Measurements from ENCODE around the gene HNRNPM.
A peak's percentile ranks its signal among the peaks of the same experiment; 100 is the strongest.

Gene HNRNPM

DNA sequence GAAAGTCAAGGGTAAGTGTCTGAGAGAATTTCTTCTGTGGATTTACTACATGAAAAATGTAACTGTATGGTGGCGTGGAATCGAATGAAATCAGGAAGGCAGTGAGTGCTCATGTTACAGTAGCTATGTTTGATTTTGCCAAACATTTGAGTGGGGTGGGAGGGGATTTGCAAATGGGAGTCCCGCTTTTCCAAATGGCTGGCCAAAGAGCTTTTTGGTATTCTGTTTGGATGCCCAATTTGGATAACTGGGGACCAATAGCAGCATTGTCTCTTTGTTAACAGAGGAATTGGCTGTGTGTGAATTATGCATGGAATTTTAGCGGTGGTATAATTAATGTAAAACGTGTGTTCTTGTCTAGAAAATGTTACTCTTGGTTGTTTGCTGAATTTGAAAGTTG is 17.8 kb downstream of the HNRNPM start:
- H2BK12ac ChIP-seq (ENCODE audit: low read length): no peak overlapping the region
- DNase-seq: no peak
- H3K4me1 ChIP-seq (ENCODE audit: control insufficient read depth in 1 of 2, insufficient read depth in 2 of 2, low read length in 2 of 2): peaks cover 8 to 11% of the 10 kb centered on the region in 2 experiments
- H3K9me3 ChIP-seq (ENCODE audit: insufficient read depth, low read depth, low read length): no peaks in the 10 kb centered on the region
- no peak overlapping the region for H3K4me2 ChIP-seq (ENCODE audit: low read length)
- H4K8ac ChIP-seq (ENCODE audit: low read depth, low read length): no peak overlapping the region
- H3K79me1 ChIP-seq (ENCODE audit: low read length): no peaks in the 10 kb centered on the region
- H2BK120ac ChIP-seq (ENCODE audit: insufficient read depth, low read length, poor library complexity): no peak overlapping the region
- H3K27me3 ChIP-seq (ENCODE audit: insufficient read depth, low read length): no peaks in the 10 kb centered on the region
- H4K12ac ChIP-seq (ENCODE audit: low read depth, low read length): no peak overlapping the region
- peaks cover 30 to 39% of the 10 kb centered on the region in 2 experiments for H3K36me3 ChIP-seq (ENCODE audit: control insufficient read depth in 1 of 2, insufficient read depth in 2 of 2, low read length in 2 of 2)
- no peak overlapping the region for H3K4ac ChIP-seq (ENCODE audit: low read depth, low read length)
- H3K23ac ChIP-seq (ENCODE audit: low read length): no peak overlapping the region
- peaks cover 6% of the 10 kb centered on the region for H3K79me2 ChIP-seq (ENCODE audit: control insufficient read depth, insufficient read depth, low read length, poor library complexity)
- H3K14ac ChIP-seq (ENCODE audit: low read length): no peak overlapping the region
- no peak overlapping the region for H2AFZ ChIP-seq (ENCODE audit: insufficient read depth, low read length, poor library complexity)
- WGBS (ENCODE audit: extremely low coverage, insufficient coverage, insufficient read length): no CpG with 5 or more reads among the region's 5 CpGs
- no peak overlapping the region for H2BK5ac ChIP-seq (ENCODE audit: low read depth, low read length, poor library complexity)
- no peak overlapping the region for H3K4me3 ChIP-seq (ENCODE audit: low read depth, low read length)
- H2AK5ac ChIP-seq (ENCODE audit: low read length): no peak overlapping the region
- H3K9ac ChIP-seq (ENCODE audit: low read length): no peak overlapping the region
- H4K91ac ChIP-seq (ENCODE audit: low read depth, low read length): no peak overlapping the region
- H3K18ac ChIP-seq (ENCODE audit: low read length): no peak overlapping the region
- H3K27ac ChIP-seq (ENCODE audit: low read depth, low read length): no peak overlapping the region

- H2BK5ac ChIP-seq (ENCODE audit: low read depth, low read length, poor library complexity): no peak overlapping the region
- peaks cover 8 to 10% of the 10 kb centered on the region in 2 experiments for H3K4me1 ChIP-seq (ENCODE audit: control insufficient read depth in 1 of 2, insufficient read depth in 2 of 2, low read length in 2 of 2)
- H3K9me3 ChIP-seq (ENCODE audit: insufficient read depth, low read depth, low read length): no peaks in the 10 kb centered on the region
- no peak overlapping the region for H3K9ac ChIP-seq (ENCODE audit: low read length)
- peaks cover 32 to 43% of the 10 kb centered on the region in 2 experiments for H3K36me3 ChIP-seq (ENCODE audit: control insufficient read depth in 1 of 2, insufficient read depth in 2 of 2, low read length in 2 of 2)
- peaks cover 6% of the 10 kb centered on the region for H3K79me2 ChIP-seq (ENCODE audit: control insufficient read depth, insufficient read depth, low read length, poor library complexity)
- no peak overlapping the region for H3K27ac ChIP-seq (ENCODE audit: low read depth, low read length)
- H3K27me3 ChIP-seq (ENCODE audit: insufficient read depth, low read length): no peaks in the 10 kb centered on the region
- H3K14ac ChIP-seq (ENCODE audit: low read length): no peak overlapping the region
- H3K4me3 ChIP-seq (ENCODE audit: low read depth, low read length): no peak overlapping the region
- no peak overlapping the region for H2BK120ac ChIP-seq (ENCODE audit: insufficient read depth, low read length, poor library complexity)
- WGBS (ENCODE audit: extremely low coverage, insufficient coverage, insufficient read length): no CpG with 5 or more reads among the region's 8 CpGs
- H2BK12ac ChIP-seq (ENCODE audit: low read length): no peak overlapping the region
- H2AK5ac ChIP-seq (ENCODE audit: low read length): no peak overlapping the region
- peak in 1 of 2 donors; percentile 14 for DNase-seq
- no peak overlapping the region for H3K23ac ChIP-seq (ENCODE audit: low read length)
- no peak overlapping the region for H4K8ac ChIP-seq (ENCODE audit: low read depth, low read length)
- no peak overlapping the region for H3K18ac ChIP-seq (ENCODE audit: low read length)
- H4K91ac ChIP-seq (ENCODE audit: low read depth, low read length): no peak overlapping the region
- peak overlapping the region; percentile 84 for H3K4ac ChIP-seq (ENCODE audit: low read depth, low read length)
- no peaks in the 10 kb centered on the region for H3K79me1 ChIP-seq (ENCODE audit: low read length)
- H3K4me2 ChIP-seq (ENCODE audit: low read length): no peak overlapping the region
- H4K12ac ChIP-seq (ENCODE audit: low read depth, low read length): no peak overlapping the region
- no peak overlapping the region for H2AFZ ChIP-seq (ENCODE audit: insufficient read depth, low read length, poor library complexity)
These were observed 18.6 kb downstream of the HNRNPM start for GRCh38 chr19:8463365-8463764.

GRCh38 chr19:8466018-8466417 is 21.2 kb downstream of the HNRNPM start:
- H3K4me3 ChIP-seq (ENCODE audit: low read depth, low read length): no peak overlapping the region
- H4K12ac ChIP-seq (ENCODE audit: low read depth, low read length): no peak overlapping the region
- DNase-seq: no peak
- H3K36me3 ChIP-seq (ENCODE audit: control insufficient read depth in 1 of 2, insufficient read depth in 2 of 2, low read length in 2 of 2): peaks cover 46 to 66% of the 10 kb centered on the region in 2 experiments
- H4K91ac ChIP-seq (ENCODE audit: low read depth, low read length): no peak overlapping the region
- H2BK120ac ChIP-seq (ENCODE audit: insufficient read depth, low read length, poor library complexity): no peak overlapping the region
- peaks cover 1% of the 10 kb centered on the region for H3K79me2 ChIP-seq (ENCODE audit: control insufficient read depth, insufficient read depth, low read length, poor library complexity)
- no peak overlapping the region for H4K8ac ChIP-seq (ENCODE audit: low read depth, low read length)
- H2AFZ ChIP-seq (ENCODE audit: insufficient read depth, low read length, poor library complexity): no peak overlapping the region
- no peaks in the 10 kb centered on the region for H3K9me3 ChIP-seq (ENCODE audit: insufficient read depth, low read depth, low read length)
- H3K9ac ChIP-seq (ENCODE audit: low read length): no peak overlapping the region
- H3K14ac ChIP-seq (ENCODE audit: low read length): no peak overlapping the region
- peaks cover 4 to 6% of the 10 kb centered on the region in 2 experiments for H3K4me1 ChIP-seq (ENCODE audit: control insufficient read depth in 1 of 2, insufficient read depth in 2 of 2, low read length in 2 of 2)
- H2BK5ac ChIP-seq (ENCODE audit: low read depth, low read length, poor library complexity): no peak overlapping the region
- H3K4ac ChIP-seq (ENCODE audit: low read depth, low read length): no peak overlapping the region
- H2AK5ac ChIP-seq (ENCODE audit: low read length): no peak overlapping the region
- no peaks in the 10 kb centered on the region for H3K27me3 ChIP-seq (ENCODE audit: insufficient read depth, low read length)
- no peak overlapping the region for H3K18ac ChIP-seq (ENCODE audit: low read length)
- H3K23ac ChIP-seq (ENCODE audit: low read length): no peak overlapping the region
- no peak overlapping the region for H3K27ac ChIP-seq (ENCODE audit: low read depth, low read length)
- no CpG with 5 or more reads among the region's 4 CpGs for WGBS (ENCODE audit: extremely low coverage, insufficient coverage, insufficient read length)
- H2BK12ac ChIP-seq (ENCODE audit: low read length): no peak overlapping the region
- no peak overlapping the region for H3K4me2 ChIP-seq (ENCODE audit: low read length)
- H3K79me1 ChIP-seq (ENCODE audit: low read length): no peaks in the 10 kb centered on the region

DNA sequence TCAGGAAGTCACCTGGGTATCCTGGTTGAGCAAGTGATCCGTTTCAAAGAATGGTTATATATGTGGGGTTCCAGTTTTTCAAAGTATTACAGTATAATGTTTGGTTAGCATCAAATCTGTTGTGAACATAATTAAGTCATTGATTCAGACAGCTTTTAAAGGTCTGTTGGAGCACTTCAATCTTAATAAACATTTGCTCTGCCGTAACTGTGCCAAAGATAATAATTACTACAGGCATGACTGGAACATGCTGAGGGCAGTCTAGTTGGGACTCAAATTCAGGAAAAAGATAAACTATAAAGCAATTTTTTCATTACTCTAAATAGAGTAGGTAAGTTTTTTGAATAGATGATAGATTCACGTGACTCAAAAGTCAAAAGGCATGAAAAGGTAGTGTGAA is 23.3 kb downstream of the HNRNPM start:
- H2BK120ac ChIP-seq (ENCODE audit: insufficient read depth, low read length, poor library complexity): no peak overlapping the region
- H2AK5ac ChIP-seq (ENCODE audit: low read length): no peak overlapping the region
- H4K12ac ChIP-seq (ENCODE audit: low read depth, low read length): no peak overlapping the region
- H3K27me3 ChIP-seq (ENCODE audit: insufficient read depth, low read length): no peaks in the 10 kb centered on the region
- no peak overlapping the region for H4K8ac ChIP-seq (ENCODE audit: low read depth, low read length)
- no peak overlapping the region for H3K23ac ChIP-seq (ENCODE audit: low read length)
- H2BK12ac ChIP-seq (ENCODE audit: low read length): no peak overlapping the region
- no peak overlapping the region for H4K91ac ChIP-seq (ENCODE audit: low read depth, low read length)
- H3K4me3 ChIP-seq (ENCODE audit: low read depth, low read length): no peak overlapping the region
- H3K79me1 ChIP-seq (ENCODE audit: low read length): no peaks in the 10 kb centered on the region
- H3K9me3 ChIP-seq (ENCODE audit: insufficient read depth, low read depth, low read length): no peaks in the 10 kb centered on the region
- H3K14ac ChIP-seq (ENCODE audit: low read length): no peak overlapping the region
- no peak overlapping the region for H3K9ac ChIP-seq (ENCODE audit: low read length)
- peaks cover 1% of the 10 kb centered on the region for H3K79me2 ChIP-seq (ENCODE audit: control insufficient read depth, insufficient read depth, low read length, poor library complexity)
- H3K18ac ChIP-seq (ENCODE audit: low read length): no peak overlapping the region
- H3K36me3 ChIP-seq (ENCODE audit: control insufficient read depth in 1 of 2, insufficient read depth in 2 of 2, low read length in 2 of 2): peaks cover 61 to 78% of the 10 kb centered on the region in 2 experiments
- no peak overlapping the region for H3K27ac ChIP-seq (ENCODE audit: low read depth, low read length)
- no CpG with 5 or more reads among the region's 3 CpGs for WGBS (ENCODE audit: extremely low coverage, insufficient coverage, insufficient read length)
- peaks cover 2 to 3% of the 10 kb centered on the region in 2 experiments for H3K4me1 ChIP-seq (ENCODE audit: control insufficient read depth in 1 of 2, insufficient read depth in 2 of 2, low read length in 2 of 2)
- H3K4ac ChIP-seq (ENCODE audit: low read depth, low read length): no peak overlapping the region
- no peak overlapping the region for H2BK5ac ChIP-seq (ENCODE audit: low read depth, low read length, poor library complexity)
- H2AFZ ChIP-seq (ENCODE audit: insufficient read depth, low read length, poor library complexity): no peak overlapping the region
- DNase-seq: no peak
- H3K4me2 ChIP-seq (ENCODE audit: low read length): no peak overlapping the region
